NCI-H69 (cell line): Measurements from ENCODE around the gene SHCBP1L.
"Not testable (repeated sequence)": the region's sequence is repeated elsewhere in the genome, so short reads cannot be mapped to it uniquely, and the experiment has no call there.

Source experiments
- DNase-seq: peaks from one replicate; lab custom pipeline; 2025; lab: John Stamatoyannopoulos, UW

SHCBP1L gene

DNA sequence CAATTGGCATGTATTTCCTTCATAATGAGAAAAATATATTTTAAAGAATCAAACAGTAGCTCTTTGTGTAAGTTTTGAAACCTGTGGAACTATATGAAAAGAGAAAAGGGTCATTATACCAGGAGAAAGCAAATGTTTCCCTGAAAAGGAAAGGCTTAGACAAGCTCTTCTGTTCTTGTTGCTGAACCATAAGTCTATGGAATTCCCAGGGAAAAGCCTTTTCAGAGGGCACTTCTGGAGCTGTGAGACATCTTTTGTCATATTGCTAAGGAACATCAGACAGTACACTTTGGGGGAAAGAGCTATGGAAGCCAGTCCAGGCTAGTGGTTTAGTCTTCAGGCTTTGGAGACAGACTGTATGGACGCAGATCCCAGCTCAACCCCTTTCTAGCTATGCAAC is 12.1 kb upstream of the SHCBP1L start:
- DNase-seq = no peak

DNA sequence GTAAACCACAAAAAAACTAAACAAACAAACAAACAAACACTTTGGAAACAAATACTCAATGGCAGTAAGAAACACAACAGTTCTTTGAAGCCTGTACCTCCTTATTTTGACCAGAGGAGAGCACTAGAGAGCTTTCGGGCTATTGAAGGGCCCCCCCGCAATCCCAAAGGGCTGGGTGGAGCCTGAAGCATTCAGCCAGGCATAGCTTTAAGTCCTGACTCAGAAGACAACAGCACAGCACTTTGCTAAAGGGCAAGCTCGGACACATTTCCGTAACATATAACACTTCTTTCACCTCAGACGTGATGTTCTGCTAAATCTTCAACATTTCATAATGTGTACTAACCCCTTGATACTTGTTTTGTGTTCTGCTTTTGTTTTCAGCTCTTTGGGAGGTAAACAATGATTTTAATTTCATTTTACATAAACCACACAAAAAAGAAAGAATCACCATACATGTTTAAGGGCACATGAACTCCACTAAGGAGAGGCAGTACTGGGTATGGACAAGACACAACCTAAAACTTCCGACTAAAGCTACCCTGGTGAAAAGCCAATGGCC is 9.7 kb upstream of the SHCBP1L start:
- DNase-seq = peak; percentile 91

DNA sequence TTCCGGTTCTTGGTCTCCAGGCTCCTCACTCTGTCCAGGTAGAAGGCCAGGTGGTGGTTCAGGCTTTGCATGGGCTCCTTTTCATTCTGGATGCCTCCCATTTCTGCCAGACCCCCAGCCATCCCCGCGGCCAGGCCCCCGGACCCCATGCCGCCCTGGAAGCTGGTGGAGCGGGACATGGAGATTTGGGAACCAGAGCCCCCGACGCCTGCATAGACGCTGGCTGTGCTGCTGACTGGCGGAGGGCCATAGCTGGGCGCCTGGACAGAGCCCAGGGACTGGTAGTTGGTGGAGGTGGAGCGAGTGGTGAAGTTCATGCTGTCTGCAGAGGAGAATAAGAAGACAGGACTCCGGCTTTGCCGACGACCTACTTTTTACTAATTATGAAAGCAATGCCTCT is 7.1 kb upstream of the SHCBP1L start:
- no peak for DNase-seq

DNA sequence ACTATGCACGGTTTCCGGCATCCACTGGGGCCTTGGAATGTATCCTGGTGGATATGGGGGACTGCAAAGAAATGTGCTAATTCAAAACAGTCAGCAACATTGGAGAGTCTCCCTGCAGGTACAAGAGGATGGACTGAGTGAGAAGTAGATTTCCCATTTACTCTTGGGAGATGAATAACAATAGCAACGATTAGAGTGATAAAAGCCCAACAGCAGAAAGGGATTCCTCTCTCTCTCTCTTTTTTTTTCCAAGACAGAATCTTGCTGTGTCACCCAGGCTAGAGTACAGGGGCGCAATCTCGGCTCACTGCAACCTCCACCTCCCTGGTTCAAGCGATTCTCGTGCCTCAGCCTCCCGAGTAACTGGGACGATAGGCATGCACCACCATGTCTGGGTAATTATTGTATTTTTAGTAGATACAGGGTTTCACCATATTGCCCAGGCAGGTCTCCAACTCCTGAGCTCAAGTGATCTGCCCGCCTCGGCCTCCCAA is 5.0 kb upstream of the SHCBP1L start:
- DNase-seq = no peak

DNA sequence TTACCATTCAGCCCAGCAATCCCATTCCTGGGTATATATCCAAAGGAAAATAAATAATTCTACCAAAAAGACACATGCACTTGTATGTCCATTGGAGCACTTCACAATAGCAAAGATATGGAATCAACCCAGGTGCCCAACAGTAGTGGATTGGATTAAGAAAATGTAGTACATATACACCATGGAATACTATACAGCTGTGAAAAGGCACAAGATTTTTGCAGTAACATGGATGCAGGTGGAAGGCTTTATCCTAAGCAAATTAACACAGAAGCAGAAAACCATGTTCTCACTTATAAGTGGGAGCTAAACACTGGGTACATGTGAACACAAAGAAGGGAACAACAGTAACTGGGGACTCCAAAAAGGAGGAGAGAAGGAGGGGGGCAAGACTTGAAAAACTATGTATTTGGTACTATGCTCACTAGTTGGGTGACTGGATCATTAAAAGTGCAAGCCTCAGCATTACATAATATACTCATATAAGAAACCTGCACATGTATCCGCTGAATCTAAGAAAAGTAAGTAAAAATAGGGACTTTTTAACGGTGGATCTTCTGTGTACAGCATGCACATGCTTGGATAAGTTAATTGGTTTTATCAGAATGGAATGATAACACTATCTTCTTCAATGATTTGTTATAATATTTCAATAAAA is 3.9 kb upstream of the SHCBP1L start:
- no peak for DNase-seq

DNA sequence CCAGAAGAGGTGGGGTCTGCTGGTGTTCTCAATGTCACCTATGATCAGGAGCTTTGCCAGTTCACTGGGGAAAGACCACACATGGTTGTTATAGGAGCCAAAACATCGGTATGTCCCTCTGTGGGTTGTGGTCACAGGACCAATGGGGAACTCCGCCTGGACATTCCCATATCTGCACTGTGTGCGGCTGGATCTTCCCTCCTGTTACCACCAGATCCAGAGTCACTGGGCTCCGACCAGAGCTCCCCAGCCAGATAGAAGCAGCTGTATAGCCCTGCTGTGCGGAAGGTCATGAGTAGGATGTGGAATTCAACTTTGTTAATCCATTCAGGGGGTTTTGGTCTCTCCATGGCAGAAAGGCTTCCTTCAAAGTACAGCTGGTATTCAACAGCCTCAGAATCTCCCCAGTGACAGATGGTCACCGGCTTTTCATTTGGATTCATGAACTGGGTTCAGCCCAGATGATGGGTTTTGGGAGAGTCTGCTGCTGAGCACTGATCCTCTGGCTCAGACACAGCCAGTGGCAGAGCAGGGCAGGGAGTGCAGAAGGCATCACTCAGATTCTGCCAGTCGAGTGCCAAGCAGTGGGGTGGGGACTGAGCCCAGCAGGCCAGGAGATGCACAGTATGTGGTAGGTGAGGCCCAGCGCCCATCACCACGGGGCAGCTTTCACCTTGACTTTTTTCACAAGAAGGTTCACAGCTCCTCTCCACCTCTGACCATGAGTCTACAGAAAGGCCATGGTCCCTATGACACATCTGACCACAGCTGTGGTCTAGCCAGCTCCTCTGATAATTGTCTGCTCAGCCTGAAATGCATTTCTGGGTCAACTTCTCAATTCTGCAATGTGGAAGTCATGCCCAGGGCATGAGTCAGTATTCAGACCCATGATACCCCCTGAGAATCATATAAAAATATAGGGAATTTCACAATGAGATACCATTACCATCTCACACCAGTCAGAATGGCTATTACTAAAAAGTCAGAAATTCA is 2.9 kb upstream of the SHCBP1L start:
- DNase-seq = no peak

DNA sequence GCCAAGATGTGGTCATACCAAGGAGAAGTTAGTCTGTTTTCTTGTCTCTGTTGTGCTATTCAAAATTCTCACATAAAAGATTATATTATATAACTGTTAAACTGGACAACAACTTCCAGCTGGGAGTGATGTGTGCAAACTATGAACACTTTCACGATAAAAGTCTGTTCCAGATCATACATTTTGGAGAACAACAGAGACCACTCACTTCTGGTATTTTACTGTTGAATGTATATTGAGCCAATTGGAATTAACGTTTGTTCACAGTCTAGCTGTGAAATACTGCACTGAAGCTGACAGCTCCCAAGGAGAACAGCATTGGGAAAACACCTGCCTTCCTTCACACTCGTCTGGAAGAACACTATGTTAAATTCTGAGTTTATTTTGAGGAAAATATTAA is 860 bp upstream of the SHCBP1L start:
- DNase-seq = no peak

DNA sequence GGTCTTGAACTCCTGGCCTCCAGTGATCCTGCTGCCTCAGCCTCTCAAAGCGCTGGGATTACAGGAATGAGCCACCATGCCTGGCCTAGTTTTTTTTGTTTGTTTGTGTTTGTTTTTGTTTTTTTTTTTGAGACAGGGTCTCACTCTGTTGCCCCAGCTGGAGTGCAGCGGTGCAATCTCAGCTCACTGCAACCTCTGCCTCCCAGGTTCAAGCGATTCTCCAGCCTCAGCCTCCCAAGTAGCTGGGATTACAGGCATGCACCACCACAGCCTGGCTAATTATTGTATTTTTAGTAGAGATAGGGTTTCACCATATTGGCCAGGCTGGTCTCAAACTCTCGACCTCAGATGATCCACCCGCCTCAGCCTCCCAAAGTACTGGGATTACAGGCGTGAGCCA is 9.6 kb downstream of the SHCBP1L start:
- DNase-seq = not testable (repeated sequence)

DNA sequence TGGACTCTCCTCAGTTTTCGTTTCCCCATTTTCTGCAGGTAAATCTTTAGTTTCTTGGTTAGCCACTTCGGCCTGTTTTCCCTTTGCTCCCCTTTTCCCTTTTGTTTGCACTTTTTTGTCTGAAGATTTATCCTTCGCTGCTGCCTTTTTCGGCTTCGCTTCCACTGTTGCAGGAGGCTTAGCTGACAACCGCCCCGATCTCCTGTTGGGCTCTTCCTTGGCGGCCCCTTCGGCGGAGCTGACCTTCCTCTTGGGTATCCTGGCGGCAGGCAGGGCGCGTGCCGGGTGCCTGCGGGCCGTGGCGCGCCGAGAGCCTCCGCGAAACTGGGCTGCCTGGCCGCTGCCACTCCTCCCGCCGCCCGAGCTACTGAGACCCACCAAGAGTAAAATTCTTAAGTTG is 10.8 kb downstream of the SHCBP1L start:
- DNase-seq = peak; percentile 81

DNA sequence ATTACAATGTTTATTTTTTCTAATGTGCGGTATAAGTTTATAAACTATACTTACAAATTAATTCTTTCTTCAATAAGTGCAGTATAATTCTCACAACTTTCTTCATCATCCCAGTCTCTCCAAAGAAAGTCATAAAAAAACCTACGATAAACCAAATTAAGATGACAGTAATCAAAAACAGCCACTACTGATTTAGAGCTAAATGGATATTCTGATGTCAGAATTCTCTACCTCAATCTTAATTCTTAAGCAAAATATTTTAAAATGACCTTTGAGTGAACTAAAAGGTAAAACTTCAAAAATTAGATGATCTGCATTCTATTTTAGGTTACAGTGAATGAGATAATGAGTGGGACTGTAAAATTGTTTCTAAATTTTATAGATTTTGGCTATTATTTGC is 13.6 kb downstream of the SHCBP1L start:
- DNase-seq = no peak

DNA sequence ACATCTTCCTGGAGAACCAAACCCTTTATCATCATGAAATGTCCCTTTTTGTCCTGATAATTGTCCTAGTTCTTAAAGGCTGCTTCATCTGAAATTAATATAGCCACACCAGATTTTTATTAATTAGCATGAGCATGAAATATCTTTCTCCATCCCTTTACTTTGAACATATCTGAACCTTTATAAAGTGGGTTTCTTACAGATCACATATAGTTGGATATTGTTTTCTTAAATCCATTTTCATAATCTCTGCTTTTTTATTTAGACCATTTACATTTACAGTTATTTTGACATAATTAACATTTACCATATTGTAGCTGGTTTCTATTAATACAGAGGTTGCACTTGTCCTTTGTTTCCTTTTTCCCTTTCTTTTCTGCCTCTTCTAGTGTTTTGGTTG is 17.2 kb downstream of the SHCBP1L start:
- no peak for DNase-seq

DNA sequence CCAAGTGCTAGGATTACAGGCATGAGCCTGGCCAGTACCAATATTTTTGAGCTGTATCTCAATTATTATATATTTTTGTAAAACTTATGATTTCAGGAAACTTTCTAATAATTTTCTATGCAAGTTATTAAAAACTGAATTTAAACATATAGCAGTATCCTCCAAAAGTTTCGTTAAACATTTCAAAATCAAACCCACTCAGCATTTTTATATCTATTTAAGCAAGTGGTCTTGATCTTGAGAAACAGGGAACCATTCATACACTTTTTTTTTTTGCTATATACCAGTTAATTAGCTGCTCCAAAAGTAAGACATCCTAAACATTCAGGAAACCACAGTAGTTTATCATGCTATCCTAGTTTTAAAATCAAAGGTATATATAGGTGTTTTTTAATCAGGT is 22.0 kb downstream of the SHCBP1L start:
- DNase-seq = no peak

DNA sequence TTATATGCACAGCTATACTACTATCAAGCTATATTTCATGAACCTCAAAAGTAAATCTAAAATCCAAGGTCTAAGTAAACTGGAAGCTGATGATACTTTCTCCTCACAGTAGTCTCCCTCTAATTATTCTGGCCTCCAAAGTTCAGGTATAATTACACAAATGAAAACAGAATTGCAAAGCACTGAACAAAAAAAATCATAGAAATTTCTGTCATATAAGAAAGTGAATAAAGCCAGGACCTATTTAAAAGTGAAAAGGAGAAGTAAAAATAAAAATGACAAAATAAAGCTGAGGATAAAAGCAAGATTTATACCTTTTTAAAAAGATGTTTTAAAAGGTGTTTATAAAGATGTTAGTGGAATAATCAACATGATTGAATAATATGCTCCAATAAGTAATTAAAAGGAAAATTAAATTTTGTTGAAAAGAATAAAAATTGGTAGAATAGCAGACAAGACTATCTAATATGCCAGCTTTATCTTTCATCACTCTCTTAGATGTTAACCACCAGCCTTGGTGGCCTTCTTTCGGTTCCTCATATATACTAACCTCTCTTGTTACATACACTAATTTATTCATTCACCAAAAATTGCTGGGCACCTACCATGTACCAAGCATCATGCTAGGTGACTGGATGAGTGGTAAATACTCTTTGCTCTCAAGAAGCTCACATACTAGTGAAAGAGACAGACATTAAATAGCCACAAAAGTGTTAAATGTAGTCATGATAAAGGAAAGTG is 25.1 kb downstream of the SHCBP1L start:
- no peak for DNase-seq

DNA sequence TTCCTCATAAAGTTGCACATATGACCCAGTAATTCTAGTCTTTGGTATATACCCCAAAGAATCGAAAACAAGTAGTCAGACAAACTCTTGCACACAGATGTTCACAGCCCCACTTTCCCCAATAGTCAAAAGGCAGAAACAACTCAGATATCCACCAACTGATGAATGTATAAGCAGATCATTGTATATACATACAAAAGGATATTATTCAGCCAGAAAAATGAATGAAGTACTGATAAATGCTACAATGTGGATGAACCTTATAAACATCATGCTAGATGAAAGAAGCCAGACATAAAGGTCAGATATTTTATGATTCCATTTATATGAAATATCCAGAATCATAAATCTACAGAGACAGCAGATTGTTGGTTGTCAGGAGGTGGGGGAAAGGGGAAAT is 27.3 kb downstream of the SHCBP1L start:
- no peak for DNase-seq

DNA sequence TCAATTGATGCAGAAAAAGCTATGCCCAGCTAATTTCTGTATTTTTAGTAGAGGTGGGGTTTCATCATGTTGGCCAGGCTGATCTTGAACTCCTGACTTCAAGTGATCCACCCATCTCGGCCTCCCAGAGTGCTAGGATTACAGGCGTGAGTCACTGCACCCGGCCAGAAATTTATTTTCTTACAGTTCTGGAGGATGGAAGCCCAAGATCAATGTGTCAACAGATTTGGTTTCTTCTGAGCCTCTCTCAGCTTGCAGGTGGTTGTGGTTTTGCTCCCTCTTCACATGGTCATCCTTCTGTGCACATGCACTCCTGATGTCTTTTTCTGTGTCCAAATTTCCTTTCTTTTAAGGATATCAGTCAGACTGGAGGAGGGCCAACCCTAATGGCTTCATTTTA is 35.6 kb downstream of the SHCBP1L start:
- DNase-seq = no peak

DNA sequence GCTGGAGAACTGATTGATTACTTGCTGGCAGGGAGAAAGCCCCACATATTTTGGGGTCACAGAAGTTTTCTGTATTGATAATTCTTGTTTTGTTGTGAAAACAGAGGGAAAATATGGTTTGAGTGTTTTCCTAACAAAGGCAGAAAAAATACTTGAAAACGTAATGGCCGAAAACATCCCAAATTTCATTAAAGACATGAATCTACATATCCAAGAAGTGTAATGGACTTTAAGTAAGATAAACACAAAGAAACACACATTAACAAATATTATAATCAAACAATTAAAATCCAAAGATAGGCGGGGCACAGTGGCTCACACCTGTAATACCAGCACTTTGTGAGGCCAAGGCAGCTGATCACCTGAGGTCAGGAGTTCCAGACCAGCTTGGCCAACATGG is 39.6 kb downstream of the SHCBP1L start:
- no peak for DNase-seq

DNA sequence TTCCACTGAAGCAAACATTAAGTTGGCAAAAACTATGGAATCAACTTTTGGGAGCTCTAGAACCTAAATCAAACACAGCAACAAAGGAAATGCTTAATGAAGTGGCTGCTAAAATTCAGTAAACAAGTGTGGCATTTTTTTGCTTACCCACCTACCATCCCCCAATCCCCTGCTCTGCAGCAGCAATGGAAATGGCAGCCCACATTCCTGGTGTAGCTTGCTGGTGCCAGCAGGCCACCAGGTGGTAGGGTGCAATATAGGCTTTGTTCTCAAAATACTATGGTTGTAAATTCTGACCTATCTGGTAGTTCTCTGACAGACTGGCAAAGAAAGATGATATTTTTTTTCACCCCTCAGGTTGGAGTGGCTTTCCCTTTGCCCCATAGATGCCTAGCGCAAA is 42.8 kb downstream of the SHCBP1L start:
- DNase-seq = peak; percentile 80

DNA sequence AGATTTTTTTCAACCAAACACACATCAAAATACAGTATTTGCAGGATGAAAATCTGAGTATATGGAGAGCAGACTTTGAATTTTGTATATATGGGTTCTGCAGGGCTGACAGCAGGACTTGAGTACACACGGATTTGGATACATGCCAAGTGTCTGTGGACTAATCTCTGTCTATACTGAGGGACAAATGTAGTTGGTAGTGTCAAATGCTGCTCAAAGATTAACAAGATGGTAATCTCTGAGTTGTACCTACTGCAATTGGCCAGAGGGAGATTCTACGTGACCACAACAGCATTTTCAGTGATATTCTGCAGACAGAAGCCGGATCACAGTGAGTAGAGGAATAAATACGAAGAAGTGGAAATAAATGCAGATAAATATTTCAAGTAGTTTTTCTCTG is 43.4 kb downstream of the SHCBP1L start:
- peak; percentile 81 for DNase-seq

DNA sequence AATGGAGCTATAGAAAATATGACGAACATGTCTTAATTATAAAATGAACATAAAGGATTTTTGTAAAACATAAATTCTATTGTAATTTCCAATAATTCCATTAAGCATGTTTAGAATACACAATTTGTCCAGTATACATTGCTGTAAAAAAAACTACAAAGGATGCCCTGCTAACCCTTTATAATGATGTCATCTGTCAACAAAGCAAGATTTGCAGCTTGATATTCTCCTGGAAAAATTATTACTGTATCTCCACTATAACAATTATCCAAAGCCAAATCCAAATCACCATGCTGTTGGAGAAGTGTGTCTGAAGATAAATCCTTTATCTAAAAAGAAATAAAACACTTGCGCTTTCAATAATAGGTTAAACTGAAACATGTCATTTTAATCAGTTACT is 47.6 kb downstream of the SHCBP1L start:
- no peak for DNase-seq

DNA sequence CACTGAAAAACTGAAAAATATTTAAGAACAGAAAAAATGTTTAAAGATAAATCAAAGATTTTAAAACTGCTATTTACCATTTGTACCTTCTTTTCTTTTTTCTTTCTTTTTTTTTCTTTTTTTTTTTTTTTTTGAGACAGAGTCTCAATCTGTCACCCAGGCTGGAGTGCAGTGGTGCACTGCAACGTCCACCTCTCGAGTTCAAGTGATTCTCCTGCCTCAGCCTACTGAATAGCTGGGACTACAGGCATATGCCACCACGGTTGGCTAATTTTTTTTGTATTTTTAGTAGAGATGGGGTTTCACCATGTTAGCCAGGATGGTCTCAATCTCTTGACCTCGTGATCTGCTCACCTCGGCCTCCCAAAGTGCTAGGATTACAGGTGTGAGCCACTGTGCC is 51.0 kb downstream of the SHCBP1L start:
- DNase-seq = not testable (repeated sequence)

DNA sequence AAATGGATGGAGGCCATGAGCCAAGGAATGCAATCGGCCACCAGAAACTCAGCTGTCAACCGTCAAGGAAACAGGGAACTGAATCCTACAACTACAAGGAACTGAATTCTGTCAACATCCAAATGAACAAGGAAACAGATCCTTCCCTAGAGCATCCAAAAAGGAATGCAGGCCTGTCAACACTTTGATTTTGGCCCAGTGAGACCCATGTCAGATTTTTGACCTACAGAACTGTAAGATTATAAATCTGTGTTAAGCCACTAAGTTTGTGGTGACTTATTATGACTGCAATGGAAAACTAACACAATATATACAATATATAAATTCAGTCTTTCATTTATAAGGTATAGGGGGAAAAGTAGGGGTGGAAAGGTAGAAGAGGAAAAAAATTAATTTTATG is 55.3 kb downstream of the SHCBP1L start:
- DNase-seq = no peak

DNA sequence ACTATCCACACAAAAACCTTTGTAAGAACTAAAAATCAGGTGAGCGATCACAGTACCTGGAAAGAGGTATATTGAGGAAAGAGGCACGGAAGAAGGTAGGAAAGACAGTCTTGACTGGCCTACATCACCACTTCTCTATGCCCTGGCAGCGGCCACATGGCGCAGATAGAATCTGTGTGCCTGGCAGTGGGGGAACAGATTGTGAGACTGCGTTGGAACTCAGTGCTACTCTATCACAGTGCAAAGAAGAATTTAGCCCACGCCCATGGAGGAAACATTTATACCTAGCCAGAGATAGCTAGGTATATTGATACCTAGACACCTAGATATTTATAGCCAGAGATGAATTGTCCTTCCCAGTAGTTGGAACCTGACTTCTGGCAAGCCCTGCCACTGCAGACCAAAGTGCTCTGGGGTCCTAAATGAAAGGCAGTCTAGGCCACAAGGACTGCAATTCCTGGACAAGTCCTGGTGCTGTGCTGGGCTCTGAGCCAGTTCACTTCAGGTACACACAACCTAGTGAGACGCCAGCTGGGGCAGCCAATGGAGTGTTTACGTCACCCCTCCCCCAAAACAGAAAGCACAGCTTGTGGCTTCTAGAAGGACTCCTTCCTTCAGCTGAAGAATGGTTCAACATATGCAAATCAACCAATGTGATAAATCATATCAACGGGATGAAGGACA is 61.9 kb downstream of the SHCBP1L start:
- DNase-seq = peak; percentile 88
